8988T (cell line): ENCODE results near the gene KCNQ2.

Source experiments
- DNase-seq: peaks from one replicate; pipeline ENCODE4 v3.0.0; 2011

The KCNQ2 gene

GRCh38 chr20:63452341-63452740 lies 20.1 kb downstream of the KCNQ2 start:
- DNase-seq: no peak

DNA sequence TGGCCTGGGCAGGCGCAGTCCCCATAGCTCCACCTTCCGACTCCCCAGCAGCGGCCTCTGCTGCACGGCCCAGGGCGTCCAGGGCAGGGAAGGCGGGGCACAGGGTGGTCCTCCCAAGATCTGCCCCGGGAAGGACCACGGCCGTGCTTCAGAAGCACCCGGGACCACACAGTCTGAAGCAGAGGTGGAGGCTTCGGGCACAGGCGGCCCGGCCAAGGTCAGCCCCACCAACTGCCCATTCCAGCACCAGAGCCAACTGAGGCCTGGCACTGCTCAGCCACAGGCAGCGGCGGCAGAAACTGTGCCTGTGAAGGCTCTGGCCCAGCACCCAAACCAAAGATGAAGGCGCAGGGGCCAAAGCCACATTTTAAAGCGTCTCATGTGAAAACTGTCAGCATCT lies 20.6 kb downstream of the KCNQ2 start:
- DNase-seq: no peak

- no peak for DNase-seq
These were observed 22.4 kb downstream of the KCNQ2 start for GRCh38 chr20:63449796-63450730.

GRCh38 chr20:63449025-63449424 lies 23.4 kb downstream of the KCNQ2 start:
- no peak for DNase-seq

DNA sequence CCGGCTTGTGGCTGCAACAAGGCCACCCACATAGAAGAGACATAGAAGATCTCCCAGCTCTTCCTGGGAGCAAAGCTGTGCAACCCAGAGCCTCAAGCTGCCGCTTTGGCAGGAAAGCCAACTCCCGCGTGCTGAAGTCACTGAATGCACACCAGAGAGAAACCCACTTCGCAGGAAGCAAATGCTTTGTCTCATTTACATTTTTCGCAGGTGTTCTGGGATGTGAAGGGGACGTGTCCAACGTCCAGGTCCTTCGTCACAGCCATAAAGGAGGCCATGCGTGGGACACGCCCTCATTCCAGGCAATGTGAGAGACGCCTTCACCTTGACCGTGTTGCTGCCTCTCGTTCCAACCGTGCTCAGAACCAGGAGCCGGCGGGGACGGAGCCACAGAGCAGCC lies 24.4 kb downstream of the KCNQ2 start:
- no peak for DNase-seq

GRCh38 chr20:63447320-63447719 lies 25.1 kb downstream of the KCNQ2 start:
- no peak for DNase-seq

DNA sequence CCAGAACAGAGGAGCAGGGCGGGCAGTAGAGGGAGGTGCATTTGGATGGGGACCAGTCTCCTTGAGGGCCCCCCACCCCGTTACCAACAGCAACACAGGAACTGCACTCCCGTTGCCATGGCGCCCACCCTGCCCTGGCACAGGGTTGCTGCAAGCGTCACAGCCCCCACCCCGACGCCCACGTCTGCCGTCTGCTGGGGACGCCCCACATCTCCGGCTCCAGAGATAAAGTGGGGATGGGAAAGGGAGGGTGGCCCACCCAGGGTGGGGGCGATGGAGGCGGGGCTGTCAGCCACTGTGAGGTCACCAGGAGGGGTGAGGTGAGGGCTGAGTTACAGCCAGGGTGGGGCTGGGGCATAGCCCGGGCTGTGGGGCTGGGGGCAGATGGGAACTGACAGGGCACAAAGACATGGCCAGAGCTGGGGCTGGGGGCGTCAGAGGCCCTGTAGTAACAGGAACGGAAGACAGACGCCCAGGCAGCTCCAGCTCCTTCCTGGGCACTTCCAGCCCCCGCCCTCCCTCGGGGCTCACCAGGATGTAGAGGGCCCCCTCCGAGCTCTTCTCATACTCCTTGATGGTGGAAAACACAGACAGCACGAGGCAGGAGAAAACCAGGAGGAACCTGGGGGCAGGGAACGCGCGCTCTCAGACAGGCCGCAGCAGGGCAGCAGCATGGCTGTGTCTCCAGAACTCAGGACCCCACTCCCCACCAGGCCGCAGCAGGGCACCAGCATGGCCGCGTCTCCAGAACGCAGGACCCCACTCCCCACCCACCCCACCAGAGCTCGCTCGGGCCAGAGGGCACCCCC lies 26.0 kb downstream of the KCNQ2 start:
- no peak for DNase-seq

GRCh38 chr20:63445075-63445734 lies 27.2 kb downstream of the KCNQ2 start:
- no peak for DNase-seq

- DNase-seq: no peak
These were observed 27.9 kb downstream of the KCNQ2 start for GRCh38 chr20:63444548-63444947.

GRCh38 chr20:63443606-63444395 lies 28.7 kb downstream of the KCNQ2 start:
- DNase-seq: no peak

DNA sequence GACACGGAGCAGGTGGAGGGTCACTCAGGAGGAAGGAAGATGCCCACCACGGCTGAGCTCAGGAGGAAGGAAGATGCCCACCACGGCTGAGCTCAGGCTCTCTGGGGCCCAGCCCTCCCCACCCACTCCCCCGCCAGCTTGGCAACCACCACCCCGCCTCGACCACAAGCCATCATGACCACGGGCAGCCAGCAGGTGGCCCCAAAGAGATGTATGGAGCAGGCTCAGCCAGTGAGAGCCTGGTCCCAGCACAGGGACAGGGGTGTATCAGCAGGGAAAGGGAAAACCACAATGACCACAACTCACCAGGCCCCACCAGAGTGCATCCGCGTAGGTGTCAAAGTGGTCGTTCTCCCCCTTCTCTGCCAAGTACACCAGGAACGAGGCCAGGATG lies 30.4 kb downstream of the KCNQ2 start:
- peak; percentile 93 for DNase-seq

DNA sequence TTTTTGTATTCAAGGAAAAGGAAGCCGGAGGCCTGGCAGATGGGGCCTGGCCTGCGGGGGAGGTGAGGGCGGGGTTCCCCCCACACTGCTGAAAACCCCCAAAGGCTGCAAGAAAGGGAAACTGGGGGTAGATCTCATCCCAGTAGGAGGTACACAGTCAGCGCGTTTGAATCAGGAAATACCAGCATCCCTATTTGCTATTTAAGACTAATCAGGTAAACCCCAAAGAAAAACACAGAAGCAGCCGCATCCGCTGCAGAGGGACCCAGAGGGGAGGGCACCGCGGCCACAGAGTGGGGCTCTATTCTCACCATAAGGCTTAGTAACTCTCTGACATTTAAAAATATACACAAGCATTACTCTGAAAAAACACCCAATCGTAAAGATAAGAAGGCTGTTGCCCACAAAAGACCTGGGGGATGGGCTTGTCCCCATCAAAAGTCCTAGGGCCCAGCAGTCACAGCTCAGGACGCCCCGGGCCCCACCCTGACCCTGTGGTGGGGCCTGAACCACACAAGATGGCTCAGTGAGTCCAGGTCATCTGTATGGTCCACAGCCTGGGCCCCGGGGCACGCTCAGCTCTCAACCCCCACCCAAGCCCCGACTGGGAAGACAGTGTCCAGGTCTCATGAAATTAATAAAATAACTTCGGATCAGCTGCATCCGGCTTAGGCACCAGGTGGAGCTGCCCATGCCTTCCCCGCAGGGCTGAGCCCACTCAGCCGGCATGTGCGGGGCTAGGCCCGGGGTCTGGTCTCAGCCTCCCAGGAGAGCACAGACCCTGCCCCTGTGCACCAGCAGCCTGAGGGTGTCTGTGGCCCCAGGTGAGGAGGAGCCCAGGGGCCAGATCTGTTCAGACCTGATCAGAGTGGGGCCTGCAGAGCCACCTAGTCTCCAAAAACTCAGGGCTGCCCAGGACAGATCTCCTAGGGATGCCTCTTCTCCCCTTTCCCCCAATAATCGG lies 31.0 kb downstream of the KCNQ2 start:
- DNase-seq: no peak

DNA sequence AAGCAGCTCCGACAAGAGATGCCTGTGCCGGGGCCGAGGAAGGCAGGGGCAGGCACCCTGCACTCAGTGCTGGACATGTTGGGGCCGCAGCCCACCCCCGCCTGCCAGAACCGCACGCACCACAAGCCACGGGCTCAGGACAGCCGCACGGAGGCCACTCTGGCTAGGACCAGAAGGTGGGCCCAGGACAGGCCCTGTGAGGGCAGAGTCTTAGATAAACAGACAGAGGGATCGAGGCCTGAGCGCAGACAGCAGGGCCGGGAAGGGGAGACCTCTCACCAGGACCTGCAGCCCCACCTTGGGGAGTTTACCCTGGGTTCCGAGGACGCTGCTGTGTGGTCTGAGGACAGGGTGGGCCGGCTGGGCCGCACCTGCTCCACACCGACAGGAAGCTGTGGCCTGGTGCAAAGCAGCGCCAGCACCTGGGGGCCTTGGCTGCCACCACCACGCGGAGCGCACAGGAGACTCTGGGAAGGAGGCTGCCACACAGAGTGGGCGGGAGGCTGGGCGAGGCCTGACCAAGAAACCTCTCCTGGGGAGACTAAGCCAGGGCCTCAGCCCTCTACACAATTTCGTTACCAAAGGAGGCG lies 32.0 kb downstream of the KCNQ2 start:
- DNase-seq: no peak

DNA sequence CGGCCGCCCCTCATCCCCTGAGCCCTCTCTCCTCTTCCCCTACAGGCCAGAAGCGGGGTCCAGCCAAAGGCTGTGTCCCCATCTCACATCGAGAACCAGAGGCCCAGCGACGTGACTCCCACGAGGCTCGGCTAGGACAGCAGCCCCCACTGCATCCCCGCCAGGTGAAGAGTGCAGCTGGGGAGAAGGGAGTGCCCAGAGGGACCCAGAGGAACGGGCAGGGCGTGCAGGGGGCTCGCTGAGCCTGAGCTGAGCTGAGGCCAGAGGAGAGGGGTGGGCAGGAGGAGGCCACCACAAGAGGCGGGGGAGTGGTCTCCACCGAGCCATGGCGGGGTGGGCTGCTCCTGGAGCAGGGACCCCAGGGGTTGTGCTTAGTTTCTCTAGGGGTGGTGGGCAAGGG lies 32.6 kb downstream of the KCNQ2 start:
- no peak for DNase-seq

- DNase-seq: no peak
These were observed 34.3 kb downstream of the KCNQ2 start for GRCh38 chr20:63438121-63438520.

GRCh38 chr20:63435552-63435951 lies 36.9 kb downstream of the KCNQ2 start:
- DNase-seq: no peak

DNA sequence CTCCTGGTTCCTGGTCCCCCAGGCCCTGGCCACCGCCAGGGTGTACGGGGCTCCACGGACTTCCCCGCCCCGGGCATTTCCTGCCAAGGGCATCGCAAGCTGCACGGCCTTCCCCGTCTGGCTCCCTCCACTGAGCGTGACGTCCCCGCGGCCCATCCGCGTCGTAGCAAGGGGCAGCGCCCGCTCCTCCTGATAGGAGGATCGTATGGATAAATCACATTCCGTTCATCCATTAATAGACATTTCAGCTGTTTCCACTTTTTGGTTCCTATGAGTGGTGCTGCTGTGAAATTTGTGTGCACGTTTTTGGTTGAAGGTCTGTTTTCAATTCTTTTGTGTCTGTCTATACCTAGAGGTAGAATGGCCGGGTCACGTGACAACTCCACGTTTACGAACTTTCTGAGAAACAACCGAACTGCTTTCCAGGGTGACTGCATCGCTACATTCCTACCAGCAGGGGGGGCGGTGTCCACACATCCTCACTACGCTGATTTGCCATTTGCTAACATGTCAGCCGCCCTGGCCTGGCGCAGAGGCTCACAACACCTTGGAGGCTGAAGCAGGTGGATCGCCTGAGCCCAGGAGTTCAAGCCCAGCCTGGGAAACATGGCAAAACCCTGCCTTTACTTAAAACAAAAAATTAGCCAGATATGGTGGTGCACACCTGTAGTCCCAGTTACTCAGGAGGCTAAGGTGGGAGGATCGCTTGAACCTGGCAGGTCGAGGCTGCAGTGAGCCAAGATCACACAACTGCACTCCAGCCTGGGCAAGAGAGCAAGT lies 37.7 kb downstream of the KCNQ2 start:
- peak; percentile 97 for DNase-seq

- DNase-seq: no peak
These were observed 38.5 kb downstream of the KCNQ2 start for GRCh38 chr20:63433756-63434531.

DNA sequence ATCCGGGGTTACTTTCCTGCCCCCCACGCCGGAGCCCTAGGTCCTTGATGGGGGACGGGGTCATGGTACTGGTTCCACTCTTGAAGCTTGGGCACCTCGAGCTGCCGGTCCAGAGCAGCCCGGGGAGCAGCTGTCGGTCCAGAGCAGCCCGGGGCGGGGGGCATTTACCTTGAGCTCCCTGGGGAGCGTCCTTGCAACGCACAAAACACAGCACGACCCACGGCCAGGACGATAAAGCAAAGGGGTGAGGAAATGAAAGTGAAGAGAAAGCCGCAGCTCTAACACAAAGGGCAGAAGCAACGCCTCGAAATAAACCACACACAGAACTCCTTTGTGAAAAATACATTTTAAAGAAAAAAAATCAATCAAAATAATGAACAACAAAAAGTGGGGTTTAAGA lies 39.1 kb downstream of the KCNQ2 start:
- DNase-seq: no peak
